Measurements from ENCODE around the gene ZNF729. TPM values are rescaled to one million over a fixed set of nuclear protein-coding genes. Genes with fewer than 3 reads are reported as not detected.

The ZNF729 gene
- total and polyA plus RNA-seq, 10 of the 15 experiments (the other 5 are each of a cell fraction or from before 2014, with no cell fraction given): not detected

- H3K4me1 ChIP-seq (ENCODE audit: control insufficient read depth, insufficient read depth, low read length): no peaks in the 10 kb centered on the region
- H4K20me1 ChIP-seq (ENCODE audit: control insufficient read depth, insufficient read depth): no peaks in the 10 kb centered on the region
- BruUV-seq (replicated peaks): no TSS peak
- H3K9me3 ChIP-seq (replicated peaks; ENCODE audit: control insufficient read depth, insufficient read depth, low read length): no peaks in the 10 kb centered on the region; the same call in 1 of the 3 replicates
- FAIRE-seq (no peak), ATAC-seq (no peak), DNase-seq (ENCODE audit: low read depth, low spot score) (no peak)
- H2AFZ ChIP-seq (ENCODE audit: control insufficient read depth, low read depth, low read length): no peak overlapping the region
- no peaks in the 10 kb centered on the region for H3K79me2 ChIP-seq (ENCODE audit: control insufficient read depth, insufficient read depth, low read length)
- H3K36me3 ChIP-seq (ENCODE audit: control insufficient read depth in 2 of 2, insufficient read depth in 2 of 2, low read length in 1 of 2): no peaks in the 10 kb centered on the region
- intact Hi-C loops (cut with micrococcal nuclease; ENCODE audit: unreplicated experiment) (no loop called here), in situ Hi-C loops (cut with MboI) (no loop called here)
- no peak overlapping the region for H3K9ac ChIP-seq (ENCODE audit: control insufficient read depth, insufficient read depth, low read length)
- no peak overlapping the region for H3K27ac ChIP-seq (ENCODE audit: control insufficient read depth, insufficient read depth)
- POLR2A ChIA-PET: no interaction called here
- CTCF ChIA-PET: no interaction called here
- no peaks in the 10 kb centered on the region for H3K27me3 ChIP-seq (replicated peaks in 1 of 2; ENCODE audit: control insufficient read depth in 2 of 2, insufficient read depth in 2 of 2, low read length in 1 of 2)
- H3K4me3 ChIP-seq: no peak overlapping the region
- SMC1A ChIA-PET (ENCODE audit: uncharacterized antibody, unreplicated experiment): no interaction called here
- no peak overlapping the region for H3K4me2 ChIP-seq (ENCODE audit: control insufficient read depth, insufficient read depth)
- RAD21 ChIA-PET (ENCODE audit: unreplicated experiment): no interaction called here
- 0% methylated on average over 4 of the region's 4 CpGs for WGBS (ENCODE audit: insufficient coverage, insufficient replicate concordance, low lambda C conversion rate, missing lambda C conversion rate)
- TF ChIP-seq GABPA (IDR thresholded peaks at IDR 0.05; ENCODE audit: low read depth): no peak
- TF ChIP-seq TAF1 (IDR thresholded peaks at IDR 0.05; ENCODE audit: borderline replicate concordance, low read depth, low read length): no peak
- TF ChIP-seq TCF12 (IDR thresholded peaks at IDR 0.05; ENCODE audit: low read depth, low read length): no peak
- TF ChIP-seq NR2F1 (conservative IDR thresholded peaks at IDR 0.05): no peak
- no peak for TF ChIP-seq KDM1A (IDR thresholded peaks at IDR 0.05; ENCODE audit: borderline replicate concordance)
- TF ChIP-seq ASH2L (IDR thresholded peaks at IDR 0.05; ENCODE audit: borderline replicate concordance, low read depth): no peak
- no peak for TF ChIP-seq RAD51 (IDR thresholded peaks at IDR 0.05)
- TF ChIP-seq, protein P1, sequence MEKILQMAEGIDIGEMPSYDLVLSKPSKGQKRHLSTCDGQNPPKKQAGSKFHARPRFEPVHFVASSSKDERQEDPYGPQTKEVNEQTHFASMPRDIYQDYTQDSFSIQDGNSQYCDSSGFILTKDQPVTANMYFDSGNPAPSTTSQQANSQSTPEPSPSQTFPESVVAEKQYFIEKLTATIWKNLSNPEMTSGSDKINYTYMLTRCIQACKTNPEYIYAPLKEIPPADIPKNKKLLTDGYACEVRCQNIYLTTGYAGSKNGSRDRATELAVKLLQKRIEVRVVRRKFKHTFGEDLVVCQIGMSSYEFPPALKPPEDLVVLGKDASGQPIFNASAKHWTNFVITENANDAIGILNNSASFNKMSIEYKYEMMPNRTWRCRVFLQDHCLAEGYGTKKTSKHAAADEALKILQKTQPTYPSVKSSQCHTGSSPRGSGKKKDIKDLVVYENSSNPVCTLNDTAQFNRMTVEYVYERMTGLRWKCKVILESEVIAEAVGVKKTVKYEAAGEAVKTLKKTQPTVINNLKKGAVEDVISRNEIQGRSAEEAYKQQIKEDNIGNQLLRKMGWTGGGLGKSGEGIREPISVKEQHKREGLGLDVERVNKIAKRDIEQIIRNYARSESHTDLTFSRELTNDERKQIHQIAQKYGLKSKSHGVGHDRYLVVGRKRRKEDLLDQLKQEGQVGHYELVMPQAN (conservative IDR thresholded peaks at IDR 0.05): no peak
- no peak for TF ChIP-seq NRF1 (conservative IDR thresholded peaks at IDR 0.05; ENCODE audit: low read depth, low read length)
- TF ChIP-seq POLR2AphosphoS5 (IDR thresholded peaks at IDR 0.05; ENCODE audit: low read length): no peak
- TF ChIP-seq, protein P2, sequence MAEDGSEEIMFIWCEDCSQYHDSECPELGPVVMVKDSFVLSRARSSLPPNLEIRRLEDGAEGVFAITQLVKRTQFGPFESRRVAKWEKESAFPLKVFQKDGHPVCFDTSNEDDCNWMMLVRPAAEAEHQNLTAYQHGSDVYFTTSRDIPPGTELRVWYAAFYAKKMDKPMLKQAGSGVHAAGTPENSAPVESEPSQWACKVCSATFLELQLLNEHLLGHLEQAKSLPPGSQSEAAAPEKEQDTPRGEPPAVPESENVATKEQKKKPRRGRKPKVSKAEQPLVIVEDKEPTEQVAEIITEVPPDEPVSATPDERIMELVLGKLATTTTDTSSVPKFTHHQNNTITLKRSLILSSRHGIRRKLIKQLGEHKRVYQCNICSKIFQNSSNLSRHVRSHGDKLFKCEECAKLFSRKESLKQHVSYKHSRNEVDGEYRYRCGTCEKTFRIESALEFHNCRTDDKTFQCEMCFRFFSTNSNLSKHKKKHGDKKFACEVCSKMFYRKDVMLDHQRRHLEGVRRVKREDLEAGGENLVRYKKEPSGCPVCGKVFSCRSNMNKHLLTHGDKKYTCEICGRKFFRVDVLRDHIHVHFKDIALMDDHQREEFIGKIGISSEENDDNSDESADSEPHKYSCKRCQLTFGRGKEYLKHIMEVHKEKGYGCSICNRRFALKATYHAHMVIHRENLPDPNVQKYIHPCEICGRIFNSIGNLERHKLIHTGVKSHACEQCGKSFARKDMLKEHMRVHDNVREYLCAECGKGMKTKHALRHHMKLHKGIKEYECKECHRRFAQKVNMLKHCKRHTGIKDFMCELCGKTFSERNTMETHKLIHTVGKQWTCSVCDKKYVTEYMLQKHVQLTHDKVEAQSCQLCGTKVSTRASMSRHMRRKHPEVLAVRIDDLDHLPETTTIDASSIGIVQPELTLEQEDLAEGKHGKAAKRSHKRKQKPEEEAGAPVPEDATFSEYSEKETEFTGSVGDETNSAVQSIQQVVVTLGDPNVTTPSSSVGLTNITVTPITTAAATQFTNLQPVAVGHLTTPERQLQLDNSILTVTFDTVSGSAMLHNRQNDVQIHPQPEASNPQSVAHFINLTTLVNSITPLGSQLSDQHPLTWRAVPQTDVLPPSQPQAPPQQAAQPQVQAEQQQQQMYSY (CRISPR knock-in tag; IDR thresholded peaks at IDR 0.05): no peak
- TF ChIP-seq ZNF274 (IDR thresholded peaks at IDR 0.05; ENCODE audit: insufficient read depth, insufficient read length): no peak
- TF ChIP-seq NFIC (IDR thresholded peaks at IDR 0.05; ENCODE audit: low read depth, low read length): no peak
- TF ChIP-seq ZNF592 (IDR thresholded peaks at IDR 0.05): no peak
- no peak for TF ChIP-seq PAX5 (IDR thresholded peaks at IDR 0.05; ENCODE audit: borderline replicate concordance, low read depth, low read length)
- no peak for TF ChIP-seq CBX3 (IDR thresholded peaks at IDR 0.05; ENCODE audit: borderline replicate concordance, low read depth)
- no peak for TF ChIP-seq POU2F2 (IDR thresholded peaks at IDR 0.05; ENCODE audit: borderline replicate concordance, low read depth, low read length)
Observed at GRCh38 chr19:22326219-22326618, 40.0 kb downstream of the ZNF729 start.
